ENCODE data around the gene UBR4. TPM values are rescaled to one million over a fixed set of nuclear protein-coding genes. Genes with fewer than 3 reads are reported as not detected.

UBR4 gene
- polyA plus RNA-seq, 1 donor from 2014 or later = 49.7 TPM

GRCh38 chr1:19151537-19151936, 58.5 kb downstream of the UBR4 start:
- Histone ChIP-seq H3K79me2 (replicated peaks; ENCODE audit: insufficient read depth, low read length) (no peaks in the 10 kb centered on the region), H3K27me3 (ENCODE audit: insufficient read depth, low read depth, low read length) (no peaks in the 10 kb centered on the region), H3K27ac (ENCODE audit: low read length) (no peak overlapping the region), H2AFZ (ENCODE audit: low read depth, low read length) (no peak overlapping the region), H4K20me1 (ENCODE audit: insufficient read depth) (no peaks in the 10 kb centered on the region), H3K9ac (ENCODE audit: low read length) (no peak overlapping the region), H3K9me3 (ENCODE audit: low read length) (no peaks in the 10 kb centered on the region), H3K4me3 (ENCODE audit: low read length) (no peak overlapping the region), H3K36me3 (ENCODE audit: insufficient read depth, low read length) (peaks cover 24% of the 10 kb centered on the region), H3F3A (ENCODE audit: insufficient read depth, low read length, poor library complexity, severe bottlenecking) (no peaks in the 10 kb centered on the region), H3K9me2 (ENCODE audit: insufficient read depth, low read length) (no peaks in the 10 kb centered on the region), H3K4me2 (ENCODE audit: low read length) (no peak overlapping the region)
- TF ChIP-seq POLR2AphosphoS5 (IDR thresholded peaks at IDR 0.05) = no peak
- TF ChIP-seq EZH2 (IDR thresholded peaks at IDR 0.05; ENCODE audit: borderline replicate concordance, insufficient read depth, low read length, poor library complexity, severe bottlenecking) = no peak
- TF ChIP-seq MXI1 (conservative IDR thresholded peaks at IDR 0.05; ENCODE audit: poor library complexity, severe bottlenecking) = no peak
- no peak for TF ChIP-seq TAF1 (IDR thresholded peaks at IDR 0.05; ENCODE audit: low read depth)
- TF ChIP-seq, protein P1, sequence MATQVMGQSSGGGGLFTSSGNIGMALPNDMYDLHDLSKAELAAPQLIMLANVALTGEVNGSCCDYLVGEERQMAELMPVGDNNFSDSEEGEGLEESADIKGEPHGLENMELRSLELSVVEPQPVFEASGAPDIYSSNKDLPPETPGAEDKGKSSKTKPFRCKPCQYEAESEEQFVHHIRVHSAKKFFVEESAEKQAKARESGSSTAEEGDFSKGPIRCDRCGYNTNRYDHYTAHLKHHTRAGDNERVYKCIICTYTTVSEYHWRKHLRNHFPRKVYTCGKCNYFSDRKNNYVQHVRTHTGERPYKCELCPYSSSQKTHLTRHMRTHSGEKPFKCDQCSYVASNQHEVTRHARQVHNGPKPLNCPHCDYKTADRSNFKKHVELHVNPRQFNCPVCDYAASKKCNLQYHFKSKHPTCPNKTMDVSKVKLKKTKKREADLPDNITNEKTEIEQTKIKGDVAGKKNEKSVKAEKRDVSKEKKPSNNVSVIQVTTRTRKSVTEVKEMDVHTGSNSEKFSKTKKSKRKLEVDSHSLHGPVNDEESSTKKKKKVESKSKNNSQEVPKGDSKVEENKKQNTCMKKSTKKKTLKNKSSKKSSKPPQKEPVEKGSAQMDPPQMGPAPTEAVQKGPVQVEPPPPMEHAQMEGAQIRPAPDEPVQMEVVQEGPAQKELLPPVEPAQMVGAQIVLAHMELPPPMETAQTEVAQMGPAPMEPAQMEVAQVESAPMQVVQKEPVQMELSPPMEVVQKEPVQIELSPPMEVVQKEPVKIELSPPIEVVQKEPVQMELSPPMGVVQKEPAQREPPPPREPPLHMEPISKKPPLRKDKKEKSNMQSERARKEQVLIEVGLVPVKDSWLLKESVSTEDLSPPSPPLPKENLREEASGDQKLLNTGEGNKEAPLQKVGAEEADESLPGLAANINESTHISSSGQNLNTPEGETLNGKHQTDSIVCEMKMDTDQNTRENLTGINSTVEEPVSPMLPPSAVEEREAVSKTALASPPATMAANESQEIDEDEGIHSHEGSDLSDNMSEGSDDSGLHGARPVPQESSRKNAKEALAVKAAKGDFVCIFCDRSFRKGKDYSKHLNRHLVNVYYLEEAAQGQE (IDR thresholded peaks at IDR 0.05; ENCODE audit: borderline replicate concordance) = no peak
- no peak for TF ChIP-seq RAD21 (conservative IDR thresholded peaks at IDR 0.05)
- TF ChIP-seq SMC3 (conservative IDR thresholded peaks at IDR 0.05; ENCODE audit: poor library complexity) = no peak
- no peak for TF ChIP-seq EP300 (conservative IDR thresholded peaks at IDR 0.05; ENCODE audit: poor library complexity, severe bottlenecking)
- TF ChIP-seq, protein P2, sequence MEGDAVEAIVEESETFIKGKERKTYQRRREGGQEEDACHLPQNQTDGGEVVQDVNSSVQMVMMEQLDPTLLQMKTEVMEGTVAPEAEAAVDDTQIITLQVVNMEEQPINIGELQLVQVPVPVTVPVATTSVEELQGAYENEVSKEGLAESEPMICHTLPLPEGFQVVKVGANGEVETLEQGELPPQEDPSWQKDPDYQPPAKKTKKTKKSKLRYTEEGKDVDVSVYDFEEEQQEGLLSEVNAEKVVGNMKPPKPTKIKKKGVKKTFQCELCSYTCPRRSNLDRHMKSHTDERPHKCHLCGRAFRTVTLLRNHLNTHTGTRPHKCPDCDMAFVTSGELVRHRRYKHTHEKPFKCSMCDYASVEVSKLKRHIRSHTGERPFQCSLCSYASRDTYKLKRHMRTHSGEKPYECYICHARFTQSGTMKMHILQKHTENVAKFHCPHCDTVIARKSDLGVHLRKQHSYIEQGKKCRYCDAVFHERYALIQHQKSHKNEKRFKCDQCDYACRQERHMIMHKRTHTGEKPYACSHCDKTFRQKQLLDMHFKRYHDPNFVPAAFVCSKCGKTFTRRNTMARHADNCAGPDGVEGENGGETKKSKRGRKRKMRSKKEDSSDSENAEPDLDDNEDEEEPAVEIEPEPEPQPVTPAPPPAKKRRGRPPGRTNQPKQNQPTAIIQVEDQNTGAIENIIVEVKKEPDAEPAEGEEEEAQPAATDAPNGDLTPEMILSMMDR (IDR thresholded peaks at IDR 0.05; ENCODE audit: poor library complexity, severe bottlenecking) = no peak

- Histone ChIP-seq H3K27ac (ENCODE audit: low read length) (no peak overlapping the region), H3F3A (ENCODE audit: insufficient read depth, low read length, poor library complexity, severe bottlenecking) (no peaks in the 10 kb centered on the region), H3K79me2 (replicated peaks; ENCODE audit: insufficient read depth, low read length) (no peaks in the 10 kb centered on the region), H4K20me1 (ENCODE audit: insufficient read depth) (no peaks in the 10 kb centered on the region), H3K4me2 (ENCODE audit: low read length) (no peak overlapping the region), H2AFZ (ENCODE audit: low read depth, low read length) (no peak overlapping the region), H3K27me3 (ENCODE audit: insufficient read depth, low read depth, low read length) (no peaks in the 10 kb centered on the region), H3K4me3 (ENCODE audit: low read length) (no peak overlapping the region), H3K36me3 (ENCODE audit: insufficient read depth, low read length) (peaks cover 23% of the 10 kb centered on the region), H3K9me2 (ENCODE audit: insufficient read depth, low read length) (no peaks in the 10 kb centered on the region), H3K9me3 (ENCODE audit: low read length) (no peaks in the 10 kb centered on the region), H3K9ac (ENCODE audit: low read length) (no peak overlapping the region)
- TF ChIP-seq TAF1 (IDR thresholded peaks at IDR 0.05; ENCODE audit: low read depth) (no peak), EP300 (conservative IDR thresholded peaks at IDR 0.05; ENCODE audit: poor library complexity, severe bottlenecking) (no peak), RAD21 (conservative IDR thresholded peaks at IDR 0.05) (no peak), POLR2AphosphoS5 (IDR thresholded peaks at IDR 0.05) (no peak), MXI1 (conservative IDR thresholded peaks at IDR 0.05; ENCODE audit: poor library complexity, severe bottlenecking) (no peak), SMC3 (conservative IDR thresholded peaks at IDR 0.05; ENCODE audit: poor library complexity) (no peak), EZH2 (IDR thresholded peaks at IDR 0.05; ENCODE audit: borderline replicate concordance, insufficient read depth, low read length, poor library complexity, severe bottlenecking) (no peak)
- TF ChIP-seq, protein P2 (IDR thresholded peaks at IDR 0.05; ENCODE audit: poor library complexity, severe bottlenecking) = no peak
- TF ChIP-seq, protein P1 (IDR thresholded peaks at IDR 0.05; ENCODE audit: borderline replicate concordance) = no peak
Observed at GRCh38 chr1:19149736-19150135, 60.3 kb downstream of the UBR4 start.
